ENCODE results near the gene APOB. TPM values are rescaled to one million over a fixed set of nuclear protein-coding genes. Genes with fewer than 3 reads are reported as not detected.

Gene APOB
- total RNA-seq = 0.40 and 0.78 TPM in 2 replicates

GRCh38 chr2:21043744-21044532, at the start of gene APOB:
APOB (minus strand) TSS chr2:21044073; CDS start chr2:21043945, 128 bp downstream.
- DNase-seq (ENCODE audit: low read depth, low spot score) = no peak

- no peak for DNase-seq (ENCODE audit: low read depth, low spot score)
Observed at GRCh38 chr2:21092308-21092869, 48.5 kb upstream of the APOB start.

- DNase-seq (ENCODE audit: low read depth, low spot score) = no peak
Observed at GRCh38 chr2:21084401-21084800, 40.5 kb upstream of the APOB start.

- DNase-seq (ENCODE audit: low read depth, low spot score) = no peak
Observed at GRCh38 chr2:21083482-21083881, 39.6 kb upstream of the APOB start.

- DNase-seq (ENCODE audit: low read depth, low spot score) = no peak
Observed at GRCh38 chr2:21078296-21078695, 34.4 kb upstream of the APOB start.

GRCh38 chr2:21072477-21073242, 28.8 kb upstream of the APOB start:
- no peak for DNase-seq (ENCODE audit: low read depth, low spot score)

GRCh38 chr2:21070341-21071257, 26.7 kb upstream of the APOB start:
- DNase-seq (ENCODE audit: low read depth, low spot score) = peak; percentile 61

GRCh38 chr2:21069746-21070340, 26.0 kb upstream of the APOB start:
- no peak for DNase-seq (ENCODE audit: low read depth, low spot score)

- DNase-seq (ENCODE audit: low read depth, low spot score) = no peak
Observed at GRCh38 chr2:21067859-21068537, 24.1 kb upstream of the APOB start.

GRCh38 chr2:21067125-21067524, 23.3 kb upstream of the APOB start:
- DNase-seq (ENCODE audit: low read depth, low spot score) = no peak

- no peak for DNase-seq (ENCODE audit: low read depth, low spot score)
Observed at GRCh38 chr2:21059885-21060610, 16.2 kb upstream of the APOB start.

GRCh38 chr2:21057097-21057496, 13.2 kb upstream of the APOB start:
- DNase-seq (ENCODE audit: low read depth, low spot score) = no peak

GRCh38 chr2:21055879-21056790, 12.3 kb upstream of the APOB start:
- DNase-seq (ENCODE audit: low read depth, low spot score) = no peak

GRCh38 chr2:21055451-21055850, 11.6 kb upstream of the APOB start:
- no peak for DNase-seq (ENCODE audit: low read depth, low spot score)

GRCh38 chr2:21054011-21054410, 10.1 kb upstream of the APOB start:
- DNase-seq (ENCODE audit: low read depth, low spot score) = no peak

GRCh38 chr2:21052044-21052443, 8.2 kb upstream of the APOB start:
- no peak for DNase-seq (ENCODE audit: low read depth, low spot score)

- no peak for DNase-seq (ENCODE audit: low read depth, low spot score)
Observed at GRCh38 chr2:21050164-21050563, 6.3 kb upstream of the APOB start.

- DNase-seq (ENCODE audit: low read depth, low spot score) = no peak
Observed at GRCh38 chr2:21047141-21048009, 3.5 kb upstream of the APOB start.

All from pulmonary artery endothelial cell (primary cell).